ENCODE data around the gene MT1E. TPM values are rescaled to one million over a fixed set of nuclear protein-coding genes. Genes with fewer than 3 reads are reported as not detected.

Gene MT1E
- total and polyA plus RNA-seq, 2 of the 13 experiments (the other 11 are each of a cell fraction or from before 2014, with no cell fraction given) = 110 to 1,072 TPM

GRCh38 chr16:56667581-56668571, 42.3 kb downstream of the MT1E start, which contains the start of gene MT1G (continued):
- TF ChIP-seq ZHX2 (IDR thresholded peaks at IDR 0.05; ENCODE audit: low read depth) (no peak), ZHX2 (CRISPR knock-in tag; IDR thresholded peaks at IDR 0.05; ENCODE audit: borderline replicate concordance) (no peak), SIN3A (IDR thresholded peaks at IDR 0.05; ENCODE audit: borderline replicate concordance, low read depth, low read length) (no peak), ZBTB4 (CRISPR knock-in tag; IDR thresholded peaks at IDR 0.05; ENCODE audit: borderline replicate concordance) (no peak), PLRG1 (conservative IDR thresholded peaks at IDR 0.05) (no peak), ZNF512 (CRISPR knock-in tag; IDR thresholded peaks at IDR 0.05) (0 out of 2 replicates have a peak, but pooled peaks have one; percentile 58), GABPB1 (CRISPR knock-in tag; IDR thresholded peaks at IDR 0.05) (peak; percentile 55; the same call in 1 of the 2 replicates), ZNF788 (CRISPR knock-in tag; IDR thresholded peaks at IDR 0.05; ENCODE audit: borderline replicate concordance) (no peak; the same call in 1 of the 2 replicates), FOXA1 (IDR thresholded peaks at IDR 0.05) (no peak), FOXA1 (CRISPR knock-in tag; IDR thresholded peaks at IDR 0.05) (no peak), SKIL (CRISPR knock-in tag; IDR thresholded peaks at IDR 0.05; ENCODE audit: borderline replicate concordance) (peak; percentile 61; the same call in 1 of the 2 replicates), IKZF4 (CRISPR knock-in tag; IDR thresholded peaks at IDR 0.05; ENCODE audit: borderline replicate concordance, low read depth, not compliant biosample characterization) (no peak)

Measured in HepG2 (cell line).